GM21515 (cell line): ENCODE measurements around the gene USP6.
"Not testable (repeated sequence)": the region's sequence is repeated elsewhere in the genome, so short reads cannot be mapped to it uniquely, and the experiment has no call there.

Experiments
- ATAC-seq: cut with Tn5 transposase; IDR thresholded peaks from one replicate; pipeline ENCODE4 v1.9.1; 2021; ENCODE audit not compliant: unreplicated experiment

Gene USP6

DNA sequence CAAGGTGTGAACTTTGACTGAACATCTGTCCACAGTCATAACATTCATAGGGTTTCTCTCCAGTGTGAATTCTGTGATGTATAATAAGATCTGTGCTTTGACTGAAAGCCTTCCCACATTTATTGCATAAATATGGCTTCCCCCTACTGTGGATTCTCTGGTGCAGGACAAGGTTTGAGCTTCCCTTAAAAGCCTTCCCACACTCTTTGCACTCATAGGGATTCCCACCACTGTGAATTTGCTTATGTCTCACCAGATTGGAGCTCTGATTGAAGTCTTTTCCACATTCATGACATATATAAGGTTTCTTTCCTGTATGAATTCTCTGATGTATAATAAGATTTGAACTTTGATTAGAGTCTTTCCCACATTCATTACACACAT lies 67.6 kb downstream of the USP6 start:
- ATAC-seq = no peak

GRCh38 chr17:5184288-5184687 lies 68.5 kb downstream of the USP6 start:
- ATAC-seq = no peak

- peak; percentile 95 for ATAC-seq
Observed at GRCh38 chr17:5191541-5192417, 75.9 kb downstream of the USP6 start, which contains the start of gene ZNF594. TSS of gene ZNF594 (minus strand) at chr17:5191868. CDS start at chr17:5184256, 7,612 bp downstream.

DNA sequence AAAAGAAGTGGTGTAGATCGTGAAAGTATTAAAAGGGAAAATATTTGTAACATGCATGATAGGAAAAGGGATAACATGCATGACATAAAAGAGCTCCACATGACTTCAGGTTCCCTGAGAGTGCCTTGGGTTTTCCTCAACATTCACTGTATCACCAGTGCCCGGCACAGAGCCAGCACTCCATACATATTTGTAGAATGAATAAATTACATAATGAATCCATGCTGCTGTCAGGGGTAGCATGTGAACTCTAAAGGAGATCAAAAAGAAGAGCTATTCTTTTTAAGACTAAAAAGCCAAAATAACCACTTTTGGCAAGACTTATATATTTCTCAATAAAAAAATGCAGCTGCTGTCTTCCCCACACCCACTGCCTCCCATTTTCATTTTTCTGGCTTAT lies 78.5 kb downstream of the USP6 start:
- no peak for ATAC-seq

- ATAC-seq = no peak
Observed at GRCh38 chr17:5198472-5198871, 82.6 kb downstream of the USP6 start.

DNA sequence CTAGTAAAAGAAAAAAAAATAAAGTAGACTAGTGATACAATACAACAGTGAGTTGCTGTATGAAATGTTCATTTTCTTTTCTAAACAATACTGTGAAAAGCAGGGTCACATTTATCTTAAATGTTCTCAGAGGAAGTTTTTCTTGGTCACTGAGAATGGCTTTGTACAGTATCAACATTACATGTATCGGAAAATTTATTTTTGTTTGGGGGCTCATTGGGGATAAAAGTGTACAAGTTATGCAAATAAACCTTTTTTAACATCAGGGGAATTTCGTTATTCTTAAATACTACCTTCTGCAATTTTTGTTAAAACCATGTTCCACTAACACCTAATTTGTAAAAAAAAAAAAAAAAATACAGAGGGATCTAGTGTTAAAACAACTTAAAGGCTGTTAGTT lies 84.5 kb downstream of the USP6 start:
- no peak for ATAC-seq

DNA sequence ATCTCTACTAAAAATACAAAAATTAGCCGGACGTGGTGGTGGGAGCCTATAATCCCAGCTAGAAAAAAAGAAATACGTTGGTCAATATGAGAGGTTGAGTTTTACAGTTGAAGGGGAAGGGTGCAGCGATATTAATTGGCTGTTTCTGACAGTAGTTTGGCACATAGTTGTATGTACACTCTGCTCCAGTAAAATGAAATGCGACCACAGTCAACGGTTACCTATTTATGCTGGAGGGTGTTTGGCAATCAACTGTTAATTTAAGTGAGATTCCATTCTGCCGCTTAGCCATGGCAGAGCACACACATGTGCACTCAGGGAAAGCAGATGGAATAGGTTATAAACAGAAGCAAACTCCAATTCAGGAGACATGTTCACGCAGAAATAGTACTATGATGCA lies 85.2 kb downstream of the USP6 start:
- ATAC-seq = no peak

DNA sequence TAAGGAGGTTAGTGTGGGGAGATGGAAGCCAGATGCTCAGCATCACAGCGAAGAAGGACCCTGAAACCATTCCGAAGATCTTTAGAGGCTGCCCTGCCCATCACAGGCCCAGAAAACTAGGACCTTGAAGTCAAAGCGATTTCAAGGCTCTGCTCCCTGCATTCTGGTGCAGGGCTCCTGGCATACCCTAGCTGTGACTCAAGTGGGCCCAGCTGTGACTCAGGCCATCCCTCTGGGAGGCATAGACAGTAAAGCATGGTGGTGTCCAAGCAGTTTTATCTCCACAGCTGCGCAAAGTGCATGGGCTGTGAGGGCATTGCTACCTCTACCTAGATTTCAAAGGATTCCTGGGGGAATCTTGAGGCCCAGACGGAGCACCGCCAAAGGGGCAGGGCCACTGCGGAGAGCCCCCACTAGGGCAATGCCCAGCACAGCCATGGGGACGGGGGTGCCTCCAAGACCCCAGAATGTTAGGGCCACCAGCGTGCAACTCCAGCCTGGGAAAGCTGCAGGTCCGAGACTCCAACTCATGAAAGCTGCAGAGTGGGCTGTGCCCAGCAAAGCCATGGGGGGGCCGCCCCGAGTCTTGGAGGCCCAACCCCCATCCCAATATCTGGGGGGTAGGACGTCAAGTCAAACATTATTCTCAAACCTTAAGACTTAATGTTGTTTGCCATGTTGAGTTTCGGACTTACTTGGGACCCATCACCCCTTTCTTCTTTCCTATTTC lies 87.5 kb downstream of the USP6 start:
- no peak for ATAC-seq

GRCh38 chr17:5203908-5204294 lies 88.1 kb downstream of the USP6 start:
- no peak for ATAC-seq

DNA sequence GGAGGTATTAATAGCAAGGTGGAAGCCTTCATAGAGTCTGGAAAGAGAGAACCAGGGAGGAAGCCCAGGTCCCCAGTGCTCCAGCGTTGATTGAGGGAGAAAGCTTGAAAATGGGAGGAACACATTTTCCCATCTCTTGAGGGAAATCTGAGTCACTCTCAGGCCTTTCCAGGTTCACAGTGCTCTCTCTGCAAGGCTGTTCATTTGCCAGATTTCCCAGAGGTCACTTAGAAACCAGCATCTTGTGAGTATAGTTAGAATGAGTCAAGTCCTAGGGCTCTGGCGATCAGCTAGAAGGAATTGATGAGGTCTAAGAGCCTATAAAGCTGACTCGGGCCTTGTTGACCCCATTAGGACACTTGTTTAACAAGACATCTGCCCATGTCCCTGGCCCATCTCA lies 93.6 kb downstream of the USP6 start:
- ATAC-seq = no peak

GRCh38 chr17:5210091-5210490 lies 94.3 kb downstream of the USP6 start:
- ATAC-seq = no peak

DNA sequence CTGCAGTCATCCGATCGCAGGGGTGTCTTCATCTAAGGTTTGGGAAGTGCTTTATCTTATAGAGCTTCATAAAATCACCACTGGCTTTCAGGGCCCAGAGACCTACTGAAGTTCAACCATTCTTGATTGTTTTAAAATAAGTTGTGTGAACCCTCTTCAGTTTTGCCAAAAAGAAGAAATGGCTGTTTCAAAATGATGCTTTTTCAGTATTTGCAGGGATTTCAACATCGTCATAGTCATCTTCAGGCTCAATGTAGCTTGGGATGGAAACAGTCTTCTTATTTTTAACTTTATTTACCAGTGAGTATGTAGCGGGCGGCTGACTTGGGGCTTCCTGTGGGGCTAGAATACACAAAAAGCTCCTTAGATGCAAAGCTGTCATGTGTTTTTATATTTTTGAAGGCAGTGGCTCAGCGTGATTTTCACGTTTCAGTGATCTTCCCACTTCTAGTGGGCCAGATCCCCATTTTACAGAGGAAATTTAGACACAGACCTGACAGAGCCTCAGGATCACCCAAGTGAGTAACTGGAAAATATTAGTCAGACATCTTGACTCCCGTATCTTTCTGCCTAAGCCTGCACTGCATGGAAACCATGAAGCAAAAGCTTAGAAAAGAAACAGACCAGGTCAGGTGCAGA lies 94.9 kb downstream of the USP6 start:
- ATAC-seq = no peak

DNA sequence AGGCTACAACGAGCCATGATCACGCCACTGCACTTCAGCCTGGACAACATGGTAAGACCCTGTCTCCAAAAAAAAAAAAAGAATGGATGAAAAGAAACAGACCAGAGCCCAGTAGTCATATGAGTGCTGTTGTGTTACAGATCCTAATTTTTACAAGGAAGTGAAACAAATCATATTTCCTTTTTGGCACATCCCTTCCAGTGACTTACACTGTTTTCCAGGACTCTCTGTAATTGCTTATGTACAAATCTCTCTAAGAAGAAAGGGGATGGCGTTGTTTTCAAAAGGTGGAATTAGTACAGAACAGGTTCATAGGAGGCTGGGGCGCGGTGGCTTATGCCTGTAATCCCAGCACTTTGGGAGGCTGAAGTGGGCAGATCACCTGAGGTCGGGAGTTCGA lies 95.6 kb downstream of the USP6 start:
- no peak for ATAC-seq

- not testable (repeated sequence) for ATAC-seq
Observed at GRCh38 chr17:5217562-5217961, 101.7 kb downstream of the USP6 start.

GRCh38 chr17:5219536-5219935 lies 103.7 kb downstream of the USP6 start:
- ATAC-seq = no peak

GRCh38 chr17:5220074-5220473 lies 104.2 kb downstream of the USP6 start:
- no peak for ATAC-seq

DNA sequence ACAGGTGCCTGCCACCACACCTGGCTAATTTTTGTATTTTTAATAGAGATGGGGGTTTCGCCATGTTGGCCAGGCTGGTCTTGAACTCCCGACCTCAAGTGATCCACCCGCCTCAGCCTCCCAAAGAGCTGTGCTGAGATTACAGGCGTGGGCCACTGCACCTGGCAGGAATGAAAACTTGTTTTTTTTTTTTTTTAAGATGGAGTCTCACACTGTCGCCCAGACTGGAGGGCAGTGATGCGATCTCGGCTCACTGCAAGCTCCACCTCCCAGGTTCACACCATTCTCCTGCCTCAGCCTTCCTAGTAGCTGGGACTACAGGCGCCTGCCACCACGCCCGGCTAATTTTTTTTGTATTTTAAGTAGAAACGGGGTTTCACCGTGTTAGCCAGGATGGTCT lies 106.1 kb downstream of the USP6 start:
- not testable (repeated sequence) for ATAC-seq
